T-helper 2 cell (primary cell): ENCODE data around the gene REEP1.
A peak's percentile ranks its signal among the peaks of the same experiment; 100 is the strongest.
"Not testable (repeated sequence)": the region's sequence is repeated elsewhere in the genome, so short reads cannot be mapped to it uniquely, and the experiment has no call there.

ENCODE experiments used
- DNase-seq, 5 experiments: peaks; one replicate each; pipeline versions ENCODE4 v3.0.0 to v3.0.0-alpha.2; 2012 to 2022

Gene REEP1

GRCh38 chr2:86345783-86346370 is 8.5 kb upstream of the REEP1 start:
- DNase-seq: not testable (repeated sequence)

GRCh38 chr2:86344404-86344803 is 7.0 kb upstream of the REEP1 start:
- DNase-seq: peak in 1 of 5 experiments; percentile 12

- no peak for DNase-seq
These were observed 5.1 kb upstream of the REEP1 start for GRCh38 chr2:86342488-86342887.

- no peak for DNase-seq
These were observed 4.0 kb upstream of the REEP1 start for GRCh38 chr2:86341470-86341869.

- DNase-seq: no peak
These were observed 1.4 kb upstream of the REEP1 start for GRCh38 chr2:86338778-86339295.

- peak in 1 of 5 experiments; percentile 4 for DNase-seq
These were observed 667 bp downstream of the REEP1 start for GRCh38 chr2:86336675-86337243.

GRCh38 chr2:86335865-86336674 is 1.4 kb downstream of the REEP1 start:
- no peak for DNase-seq

GRCh38 chr2:86333378-86333777 is 4.0 kb downstream of the REEP1 start:
- DNase-seq: no peak

GRCh38 chr2:86332654-86333053 is 4.8 kb downstream of the REEP1 start:
- no peak for DNase-seq

GRCh38 chr2:86331384-86331783 is 6.0 kb downstream of the REEP1 start:
- DNase-seq: no peak

GRCh38 chr2:86330001-86330400 is 7.4 kb downstream of the REEP1 start:
- no peak for DNase-seq

- DNase-seq: no peak
These were observed 14.0 kb downstream of the REEP1 start for GRCh38 chr2:86323273-86324021.

- peak in 1 of 5 experiments; percentile 82 for DNase-seq
These were observed 17.5 kb downstream of the REEP1 start for GRCh38 chr2:86319700-86320580.

GRCh38 chr2:86315084-86315483 is 22.3 kb downstream of the REEP1 start:
- no peak for DNase-seq

- no peak for DNase-seq
These were observed 23.3 kb downstream of the REEP1 start for GRCh38 chr2:86314125-86314524.

GRCh38 chr2:86313341-86313740 is 24.1 kb downstream of the REEP1 start:
- DNase-seq: no peak

- DNase-seq: no peak
These were observed 25.5 kb downstream of the REEP1 start for GRCh38 chr2:86311879-86312278.

- DNase-seq: no peak
These were observed 27.5 kb downstream of the REEP1 start for GRCh38 chr2:86309966-86310365.

GRCh38 chr2:86308984-86309695 is 28.3 kb downstream of the REEP1 start:
- DNase-seq: no peak

- DNase-seq: no peak
These were observed 29.1 kb downstream of the REEP1 start for GRCh38 chr2:86308356-86308755.

GRCh38 chr2:86307431-86307830 is 30.0 kb downstream of the REEP1 start:
- no peak for DNase-seq
